ENCODE results near the gene FBXO5.

DNA sequence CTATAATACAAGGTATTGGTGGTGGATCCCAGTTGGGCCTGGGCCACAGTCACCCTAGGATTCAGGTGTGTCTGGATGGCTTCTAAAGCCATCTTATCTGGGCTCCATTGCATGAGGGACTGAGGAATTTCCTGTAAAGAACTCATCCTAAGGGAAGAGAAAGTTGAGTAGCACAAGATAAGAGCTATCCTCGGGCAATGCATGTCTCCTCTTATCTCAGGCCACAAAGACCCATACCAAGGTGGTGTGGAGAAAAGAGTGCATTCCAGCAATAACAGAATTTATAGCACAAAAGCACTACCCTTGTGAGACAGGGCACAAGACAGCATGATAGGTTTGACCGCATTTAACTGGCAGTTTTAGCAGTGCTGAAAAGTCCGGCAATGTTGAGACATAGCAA lies 34.0 kb upstream of the FBXO5 start:
- TF ChIP-seq, protein P1, sequence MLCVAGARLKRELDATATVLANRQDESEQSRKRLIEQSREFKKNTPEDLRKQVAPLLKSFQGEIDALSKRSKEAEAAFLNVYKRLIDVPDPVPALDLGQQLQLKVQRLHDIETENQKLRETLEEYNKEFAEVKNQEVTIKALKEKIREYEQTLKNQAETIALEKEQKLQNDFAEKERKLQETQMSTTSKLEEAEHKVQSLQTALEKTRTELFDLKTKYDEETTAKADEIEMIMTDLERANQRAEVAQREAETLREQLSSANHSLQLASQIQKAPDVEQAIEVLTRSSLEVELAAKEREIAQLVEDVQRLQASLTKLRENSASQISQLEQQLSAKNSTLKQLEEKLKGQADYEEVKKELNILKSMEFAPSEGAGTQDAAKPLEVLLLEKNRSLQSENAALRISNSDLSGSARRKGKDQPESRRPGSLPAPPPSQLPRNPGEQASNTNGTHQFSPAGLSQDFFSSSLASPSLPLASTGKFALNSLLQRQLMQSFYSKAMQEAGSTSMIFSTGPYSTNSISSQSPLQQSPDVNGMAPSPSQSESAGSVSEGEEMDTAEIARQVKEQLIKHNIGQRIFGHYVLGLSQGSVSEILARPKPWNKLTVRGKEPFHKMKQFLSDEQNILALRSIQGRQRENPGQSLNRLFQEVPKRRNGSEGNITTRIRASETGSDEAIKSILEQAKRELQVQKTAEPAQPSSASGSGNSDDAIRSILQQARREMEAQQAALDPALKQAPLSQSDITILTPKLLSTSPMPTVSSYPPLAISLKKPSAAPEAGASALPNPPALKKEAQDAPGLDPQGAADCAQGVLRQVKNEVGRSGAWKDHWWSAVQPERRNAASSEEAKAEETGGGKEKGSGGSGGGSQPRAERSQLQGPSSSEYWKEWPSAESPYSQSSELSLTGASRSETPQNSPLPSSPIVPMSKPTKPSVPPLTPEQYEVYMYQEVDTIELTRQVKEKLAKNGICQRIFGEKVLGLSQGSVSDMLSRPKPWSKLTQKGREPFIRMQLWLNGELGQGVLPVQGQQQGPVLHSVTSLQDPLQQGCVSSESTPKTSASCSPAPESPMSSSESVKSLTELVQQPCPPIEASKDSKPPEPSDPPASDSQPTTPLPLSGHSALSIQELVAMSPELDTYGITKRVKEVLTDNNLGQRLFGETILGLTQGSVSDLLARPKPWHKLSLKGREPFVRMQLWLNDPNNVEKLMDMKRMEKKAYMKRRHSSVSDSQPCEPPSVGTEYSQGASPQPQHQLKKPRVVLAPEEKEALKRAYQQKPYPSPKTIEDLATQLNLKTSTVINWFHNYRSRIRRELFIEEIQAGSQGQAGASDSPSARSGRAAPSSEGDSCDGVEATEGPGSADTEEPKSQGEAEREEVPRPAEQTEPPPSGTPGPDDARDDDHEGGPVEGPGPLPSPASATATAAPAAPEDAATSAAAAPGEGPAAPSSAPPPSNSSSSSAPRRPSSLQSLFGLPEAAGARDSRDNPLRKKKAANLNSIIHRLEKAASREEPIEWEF (CRISPR knock-in tag; IDR thresholded peaks at IDR 0.05): no peak
- TF ChIP-seq, protein P2, sequence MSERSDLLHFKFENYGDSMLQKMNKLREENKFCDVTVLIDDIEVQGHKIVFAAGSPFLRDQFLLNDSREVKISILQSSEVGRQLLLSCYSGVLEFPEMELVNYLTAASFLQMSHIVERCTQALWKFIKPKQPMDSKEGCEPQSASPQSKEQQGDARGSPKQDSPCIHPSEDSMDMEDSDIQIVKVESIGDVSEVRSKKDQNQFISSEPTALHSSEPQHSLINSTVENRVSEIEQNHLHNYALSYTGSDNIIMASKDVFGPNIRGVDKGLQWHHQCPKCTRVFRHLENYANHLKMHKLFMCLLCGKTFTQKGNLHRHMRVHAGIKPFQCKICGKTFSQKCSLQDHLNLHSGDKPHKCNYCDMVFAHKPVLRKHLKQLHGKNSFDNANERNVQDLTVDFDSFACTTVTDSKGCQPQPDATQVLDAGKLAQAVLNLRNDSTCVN (CRISPR knock-in tag; IDR thresholded peaks at IDR 0.05): no peak
- TF ChIP-seq, protein P3, sequence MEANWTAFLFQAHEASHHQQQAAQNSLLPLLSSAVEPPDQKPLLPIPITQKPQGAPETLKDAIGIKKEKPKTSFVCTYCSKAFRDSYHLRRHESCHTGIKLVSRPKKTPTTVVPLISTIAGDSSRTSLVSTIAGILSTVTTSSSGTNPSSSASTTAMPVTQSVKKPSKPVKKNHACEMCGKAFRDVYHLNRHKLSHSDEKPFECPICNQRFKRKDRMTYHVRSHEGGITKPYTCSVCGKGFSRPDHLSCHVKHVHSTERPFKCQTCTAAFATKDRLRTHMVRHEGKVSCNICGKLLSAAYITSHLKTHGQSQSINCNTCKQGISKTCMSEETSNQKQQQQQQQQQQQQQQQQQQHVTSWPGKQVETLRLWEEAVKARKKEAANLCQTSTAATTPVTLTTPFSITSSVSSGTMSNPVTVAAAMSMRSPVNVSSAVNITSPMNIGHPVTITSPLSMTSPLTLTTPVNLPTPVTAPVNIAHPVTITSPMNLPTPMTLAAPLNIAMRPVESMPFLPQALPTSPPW (CRISPR knock-in tag; IDR thresholded peaks at IDR 0.05): no peak
- no peak for TF ChIP-seq EP300 (IDR thresholded peaks at IDR 0.05; ENCODE audit: low read length)
- TF ChIP-seq, protein P4, sequence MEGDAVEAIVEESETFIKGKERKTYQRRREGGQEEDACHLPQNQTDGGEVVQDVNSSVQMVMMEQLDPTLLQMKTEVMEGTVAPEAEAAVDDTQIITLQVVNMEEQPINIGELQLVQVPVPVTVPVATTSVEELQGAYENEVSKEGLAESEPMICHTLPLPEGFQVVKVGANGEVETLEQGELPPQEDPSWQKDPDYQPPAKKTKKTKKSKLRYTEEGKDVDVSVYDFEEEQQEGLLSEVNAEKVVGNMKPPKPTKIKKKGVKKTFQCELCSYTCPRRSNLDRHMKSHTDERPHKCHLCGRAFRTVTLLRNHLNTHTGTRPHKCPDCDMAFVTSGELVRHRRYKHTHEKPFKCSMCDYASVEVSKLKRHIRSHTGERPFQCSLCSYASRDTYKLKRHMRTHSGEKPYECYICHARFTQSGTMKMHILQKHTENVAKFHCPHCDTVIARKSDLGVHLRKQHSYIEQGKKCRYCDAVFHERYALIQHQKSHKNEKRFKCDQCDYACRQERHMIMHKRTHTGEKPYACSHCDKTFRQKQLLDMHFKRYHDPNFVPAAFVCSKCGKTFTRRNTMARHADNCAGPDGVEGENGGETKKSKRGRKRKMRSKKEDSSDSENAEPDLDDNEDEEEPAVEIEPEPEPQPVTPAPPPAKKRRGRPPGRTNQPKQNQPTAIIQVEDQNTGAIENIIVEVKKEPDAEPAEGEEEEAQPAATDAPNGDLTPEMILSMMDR (IDR thresholded peaks at IDR 0.05 in 2 of 3, conservative IDR thresholded peaks at IDR 0.05 in 1 of 3; ENCODE audit: insufficient read depth in 2 of 3, low read depth in 1 of 3, low read length in 3 of 3): no peak
- TF ChIP-seq FOS (IDR thresholded peaks at IDR 0.05; ENCODE audit: extremely low read depth, insufficient read length): no peak
- TF ChIP-seq, protein P5, sequence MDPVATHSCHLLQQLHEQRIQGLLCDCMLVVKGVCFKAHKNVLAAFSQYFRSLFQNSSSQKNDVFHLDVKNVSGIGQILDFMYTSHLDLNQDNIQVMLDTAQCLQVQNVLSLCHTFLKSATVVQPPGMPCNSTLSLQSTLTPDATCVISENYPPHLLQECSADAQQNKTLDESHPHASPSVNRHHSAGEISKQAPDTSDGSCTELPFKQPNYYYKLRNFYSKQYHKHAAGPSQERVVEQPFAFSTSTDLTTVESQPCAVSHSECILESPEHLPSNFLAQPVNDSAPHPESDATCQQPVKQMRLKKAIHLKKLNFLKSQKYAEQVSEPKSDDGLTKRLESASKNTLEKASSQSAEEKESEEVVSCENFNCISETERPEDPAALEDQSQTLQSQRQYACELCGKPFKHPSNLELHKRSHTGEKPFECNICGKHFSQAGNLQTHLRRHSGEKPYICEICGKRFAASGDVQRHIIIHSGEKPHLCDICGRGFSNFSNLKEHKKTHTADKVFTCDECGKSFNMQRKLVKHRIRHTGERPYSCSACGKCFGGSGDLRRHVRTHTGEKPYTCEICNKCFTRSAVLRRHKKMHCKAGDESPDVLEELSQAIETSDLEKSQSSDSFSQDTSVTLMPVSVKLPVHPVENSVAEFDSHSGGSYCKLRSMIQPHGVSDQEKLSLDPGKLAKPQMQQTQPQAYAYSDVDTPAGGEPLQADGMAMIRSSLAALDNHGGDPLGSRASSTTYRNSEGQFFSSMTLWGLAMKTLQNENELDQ (CRISPR knock-in tag; IDR thresholded peaks at IDR 0.05; ENCODE audit: borderline replicate concordance): no peak
- TF ChIP-seq, protein P6, sequence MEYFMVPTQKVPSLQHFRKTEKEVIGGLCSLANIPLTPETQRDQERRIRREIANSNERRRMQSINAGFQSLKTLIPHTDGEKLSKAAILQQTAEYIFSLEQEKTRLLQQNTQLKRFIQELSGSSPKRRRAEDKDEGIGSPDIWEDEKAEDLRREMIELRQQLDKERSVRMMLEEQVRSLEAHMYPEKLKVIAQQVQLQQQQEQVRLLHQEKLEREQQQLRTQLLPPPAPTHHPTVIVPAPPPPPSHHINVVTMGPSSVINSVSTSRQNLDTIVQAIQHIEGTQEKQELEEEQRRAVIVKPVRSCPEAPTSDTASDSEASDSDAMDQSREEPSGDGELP (CRISPR knock-in tag; IDR thresholded peaks at IDR 0.05; ENCODE audit: borderline replicate concordance): no peak
- TF ChIP-seq KDM4B (IDR thresholded peaks at IDR 0.05; ENCODE audit: borderline replicate concordance in 2 of 2, low read depth in 1 of 2): no peak
- TF ChIP-seq BDP1 (IDR thresholded peaks at IDR 0.05; ENCODE audit: insufficient read depth, insufficient read length): no peak
- no peak for TF ChIP-seq MAZ (CRISPR knock-in tag; conservative IDR thresholded peaks at IDR 0.05 in 1 of 2, IDR thresholded peaks at IDR 0.05 in 1 of 2)
